PC-9 (cell line): ENCODE data around the gene FOXM1. TPM values are rescaled to one million over a fixed set of nuclear protein-coding genes. Genes with fewer than 3 reads are reported as not detected.

Experiments used
- BruUV-seq: library from RNA; stranded (reverse); fragments of 400-500 nt; replicated peaks from 2 replicates; lab custom pipeline; 2021; lab: Mats Ljungman, UMichigan
- CTCF ChIA-PET: fragments of 300-600 bp; sonication (Branson Sonifier 250); formaldehyde crosslinking; loops from one replicate; lab custom pipeline; 2022; ENCODE audit warnings: antibody characterized with exemption; lab: Charles Lee
- POLR2A ChIA-PET: fragments of 300-600 bp; sonication (Branson Sonifier 250); formaldehyde crosslinking; loops from one replicate; lab custom pipeline; 2022; ENCODE audit warnings: antibody characterized with exemption; ENCODE audit not compliant: unreplicated experiment; lab: Charles Lee
- DNase-seq, 2 experiments: peaks; one replicate each; pipeline versions ENCODE4 v3.0.0 to v3.0.0-alpha.2; 2015 to 2022; ENCODE audit warnings: mixed read lengths in 1 of 2
- H2AFZ ChIP-seq: fragments of 200-600 bp; sonication (generic); 2 replicates; pipeline ENCODE4 v1.8.1; 2017; ENCODE audit warnings: antibody characterized with exemption
- H3F3A ChIP-seq: fragments of 200-600 bp; sonication (generic); 2 replicates; pipeline ENCODE4 v1.8.1; 2017; ENCODE audit warnings: antibody characterized with exemption, mild to moderate bottlenecking, low read depth; ENCODE audit not compliant: insufficient read depth
- H3K27ac ChIP-seq: fragments of 200-600 bp; sonication (generic); 2 replicates; pipeline ENCODE4 v1.6.1; 2016; ENCODE audit warnings: mixed run types
- H3K27me3 ChIP-seq: fragments of 200-600 bp; sonication (generic); 2 replicates; pipeline ENCODE4 v1.6.1; 2016; ENCODE audit warnings: low read depth, mixed run types; ENCODE audit not compliant: insufficient read depth
- H3K36me3 ChIP-seq: fragments of 200-600 bp; sonication (generic); 2 replicates; pipeline ENCODE4 v1.6.1; 2016; ENCODE audit warnings: low read depth, mixed run types
- H3K4me1 ChIP-seq: fragments of 200-600 bp; sonication (generic); replicated peaks from 2 replicates; pipeline ENCODE4 v1.6.1; 2016; ENCODE audit warnings: mixed run types; ENCODE audit not compliant: insufficient read depth
- H3K4me2 ChIP-seq: fragments of 200-600 bp; sonication (generic); 2 replicates; pipeline ENCODE4 v1.6.1; 2017; ENCODE audit warnings: mixed run types
- H3K4me3 ChIP-seq: fragments of 200-600 bp; sonication (generic); 2 replicates; pipeline ENCODE4 v1.6.1; 2016; ENCODE audit warnings: mixed run types
- H3K79me2 ChIP-seq: fragments of 200-600 bp; sonication (generic); 2 replicates; pipeline ENCODE4 v1.6.1; 2017; ENCODE audit warnings: low read depth, mixed run types
- H3K9me2 ChIP-seq: fragments of 200-600 bp; sonication (generic); 2 replicates; pipeline ENCODE4 v1.8.1; 2017; ENCODE audit warnings: mild to moderate bottlenecking; ENCODE audit not compliant: insufficient read depth
- H3K9me3 ChIP-seq: fragments of 200-600 bp; sonication (generic); 2 replicates; pipeline ENCODE4 v1.8.1; 2016; ENCODE audit warnings: low read depth; ENCODE audit not compliant: insufficient read depth
- H4K20me1 ChIP-seq: fragments of 200-600 bp; sonication (generic); 2 replicates; pipeline ENCODE4 v1.8.1; 2017; ENCODE audit not compliant: insufficient read depth
- CTCF ChIP-seq: fragments of 200-600 bp; sonication (generic); conservative IDR thresholded peaks from 2 replicates; pipeline ENCODE4 v1.6.1; 2017; ENCODE audit warnings: mixed run types, antibody characterized with exemption, mild to moderate bottlenecking, moderate library complexity
- EZH2 ChIP-seq: fragments of 200-600 bp; sonication (generic); IDR thresholded peaks from 2 replicates; pipeline ENCODE4 v1.8.0; 2017; ENCODE audit warnings: antibody characterized with exemption, low read depth
- intact Hi-C: fragments of 100-400 bp; cut with micrococcal nuclease; formaldehyde crosslinking; loops from one replicate; pipeline ENCODE4 v1.10.0; 2022; ENCODE audit not compliant: unreplicated experiment
- total RNA-seq: library from RNA; stranded (reverse); gene quantifications from 2 replicates; pipeline ENCODE4 v1.2.3, GENCODE V29; 2021

FOXM1 gene
- total RNA-seq, 1 experiment from 2014 or later = 225 TPM

- POLR2A ChIA-PET = interaction anchor here (0.6 kb wide), 1 partner anchor 50 kb away, joined by 5 read pairs; no protein-coding TSS in a partner anchor
These were observed 40.4 kb downstream of the FOXM1 start for GRCh38 chr12:2836574-2836973.

GRCh38 chr12:2835691-2836403, 41.1 kb downstream of the FOXM1 start:
- no peak overlapping the region for H3K4me3 ChIP-seq
- no peak overlapping the region for H2AFZ ChIP-seq
- no peaks in the 10 kb centered on the region for H3K79me2 ChIP-seq
- no peaks in the 10 kb centered on the region for H3K27me3 ChIP-seq
- H4K20me1 ChIP-seq = no peaks in the 10 kb centered on the region
- H3K27ac ChIP-seq = no peak overlapping the region
- no peak overlapping the region for H3K4me2 ChIP-seq
- intact Hi-C loops = no loop called here
- no peaks in the 10 kb centered on the region for H3K9me3 ChIP-seq
- POLR2A ChIA-PET = interaction anchor here (0.6 kb wide), 1 partner anchor 26 kb away, joined by 7 read pairs; no protein-coding TSS in a partner anchor
- H3K36me3 ChIP-seq = no peaks in the 10 kb centered on the region
- BruUV-seq = no TSS peak
- H3K9me2 ChIP-seq = no peaks in the 10 kb centered on the region
- TF ChIP-seq EZH2 (no peak), CTCF (no peak)
- CTCF ChIA-PET = interaction anchor here (0.6 kb wide), 1 partner anchor 40 kb away, joined by 4 read pairs; no protein-coding TSS in a partner anchor
- no peaks in the 10 kb centered on the region for H3K4me1 ChIP-seq
- H3F3A ChIP-seq = peaks cover 6% of the 10 kb centered on the region; the same call in 1 of the 2 replicates
- DNase-seq = no peak

More at GRCh38 chr12:2836574-2836973, 40.4 kb downstream of the FOXM1 start:
- Histone ChIP-seq H3K27me3 (no peaks in the 10 kb centered on the region), H2AFZ (no peak overlapping the region), H3K9me3 (no peaks in the 10 kb centered on the region), H3K4me2 (no peak overlapping the region), H3K27ac (no peak overlapping the region), H3K4me3 (no peak overlapping the region), H3K4me1 (no peaks in the 10 kb centered on the region), H3K36me3 (no peaks in the 10 kb centered on the region), H3F3A (peaks cover 6% of the 10 kb centered on the region; the same call in 1 of the 2 replicates), H3K9me2 (no peaks in the 10 kb centered on the region), H3K79me2 (no peaks in the 10 kb centered on the region), H4K20me1 (no peaks in the 10 kb centered on the region)
- DNase-seq = no peak
- CTCF ChIA-PET = interaction anchor here (0.6 kb wide), 1 partner anchor 39 kb away, joined by 4 read pairs; no protein-coding TSS in a partner anchor
- BruUV-seq = no TSS peak
- intact Hi-C loops = no loop called here
- TF ChIP-seq EZH2 (no peak), CTCF (no peak)

GRCh38 chr12:2834581-2835491, 42.1 kb downstream of the FOXM1 start, which contains the start of gene NRIP2:
TSS of gene NRIP2 (minus strand) at chr12:2835035. CDS start at chr12:2834983, 52 bp downstream.
- Histone ChIP-seq H3K4me3 (no peak within 1 kb of the TSS), H3K9me2 (no peaks in the 10 kb centered on the region), H3K4me1 (no peaks in the 10 kb centered on the region), H3K36me3 (no peaks in the 10 kb centered on the region), H3K27ac (no peak within 1 kb of the TSS), H3K27me3 (no peaks in the 10 kb centered on the region), H3F3A (peaks cover 6% of the 10 kb centered on the region; the same call in 1 of the 2 replicates), H2AFZ (no peak within 1 kb of the TSS), H3K4me2 (no peak within 1 kb of the TSS), H3K9me3 (no peaks in the 10 kb centered on the region), H4K20me1 (no peaks in the 10 kb centered on the region), H3K79me2 (no peaks in the 10 kb centered on the region)
- ChIA-PET POLR2A (interaction anchor here (0.6 kb wide), 1 partner anchor 27 kb away, joined by 7 read pairs; no protein-coding TSS in a partner anchor), CTCF (no interaction called here)
- intact Hi-C loops = no loop called here
- TF ChIP-seq EZH2 (no peak), CTCF (no peak)
- no peak for DNase-seq
- no TSS peak for BruUV-seq
